Measurements from ENCODE around the gene GDF7. TPM values are rescaled to one million over a fixed set of nuclear protein-coding genes. Genes with fewer than 3 reads are reported as not detected.

GDF7 gene
- total RNA-seq, 4 donors from 2014 or later = under 0.01 to 0.42 (median 0.13) TPM

DNA sequence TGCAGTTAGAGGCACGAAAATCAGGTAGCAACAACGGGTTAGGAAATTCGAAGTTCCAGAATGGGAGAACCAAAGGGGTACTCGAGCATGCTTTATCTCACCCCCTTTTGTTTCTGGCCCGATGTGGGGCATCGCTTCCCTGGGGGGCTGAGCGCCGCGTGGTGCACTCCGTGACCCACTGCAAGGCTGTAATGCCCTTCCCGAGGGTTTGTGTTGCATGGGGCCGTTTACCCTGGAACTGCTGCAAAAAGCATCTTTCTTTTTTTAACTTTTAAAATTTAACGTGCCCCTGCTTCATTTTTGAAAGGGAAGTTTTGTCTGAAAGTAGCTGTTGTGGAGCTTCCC, 4.8 kb downstream of the GDF7 start:
- 6 to 17% methylated on average over 13 of the region's 13 CpGs for WGBS, 2 donors
- H3K36me3 ChIP-seq = no peaks in the 10 kb centered on the region

DNA sequence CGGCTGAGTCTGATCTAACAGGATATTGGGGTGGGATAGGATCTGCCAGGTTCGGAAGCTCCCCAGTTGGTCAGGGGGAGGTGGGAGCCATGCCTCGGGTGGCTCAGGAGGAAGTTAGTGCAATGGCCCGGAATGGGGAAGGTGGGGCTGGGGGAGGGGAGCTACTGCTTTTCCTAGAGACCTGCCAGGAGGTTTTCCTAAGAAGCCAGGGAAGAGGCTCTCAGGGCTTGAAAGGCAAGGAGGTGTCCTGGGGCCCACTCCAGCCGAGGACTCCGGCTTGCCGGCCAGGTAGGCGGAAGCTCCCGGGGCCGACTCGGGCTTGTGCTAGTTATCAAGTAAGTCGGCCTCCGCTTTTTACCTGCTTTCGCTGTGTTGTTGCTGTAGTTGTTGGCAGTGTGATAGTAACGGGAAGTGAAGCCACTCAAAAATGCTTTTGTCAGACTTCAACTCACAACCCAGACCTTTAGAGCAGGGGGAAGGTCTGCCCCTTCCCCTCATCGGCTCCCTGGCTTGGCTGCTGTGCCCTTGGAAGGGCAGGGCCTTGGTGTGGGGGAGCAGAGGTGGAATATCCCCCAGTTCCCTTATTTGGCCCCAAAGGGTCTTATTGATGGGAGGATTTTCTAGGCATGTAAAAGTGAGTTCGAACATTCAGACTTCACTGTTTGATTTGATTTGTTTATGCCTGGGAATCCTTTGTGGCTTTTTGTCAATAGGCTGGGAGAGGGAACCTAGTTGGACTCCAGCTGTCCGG, 5.4 kb downstream of the GDF7 start:
- intact Hi-C loops (cut with DNase I) = no loop called here
- H3K27ac ChIP-seq = no peak overlapping the region
- H3K4me1 ChIP-seq = peaks cover 6 to 11% of the 10 kb centered on the region in 2 donors
- TF ChIP-seq, protein P1, sequence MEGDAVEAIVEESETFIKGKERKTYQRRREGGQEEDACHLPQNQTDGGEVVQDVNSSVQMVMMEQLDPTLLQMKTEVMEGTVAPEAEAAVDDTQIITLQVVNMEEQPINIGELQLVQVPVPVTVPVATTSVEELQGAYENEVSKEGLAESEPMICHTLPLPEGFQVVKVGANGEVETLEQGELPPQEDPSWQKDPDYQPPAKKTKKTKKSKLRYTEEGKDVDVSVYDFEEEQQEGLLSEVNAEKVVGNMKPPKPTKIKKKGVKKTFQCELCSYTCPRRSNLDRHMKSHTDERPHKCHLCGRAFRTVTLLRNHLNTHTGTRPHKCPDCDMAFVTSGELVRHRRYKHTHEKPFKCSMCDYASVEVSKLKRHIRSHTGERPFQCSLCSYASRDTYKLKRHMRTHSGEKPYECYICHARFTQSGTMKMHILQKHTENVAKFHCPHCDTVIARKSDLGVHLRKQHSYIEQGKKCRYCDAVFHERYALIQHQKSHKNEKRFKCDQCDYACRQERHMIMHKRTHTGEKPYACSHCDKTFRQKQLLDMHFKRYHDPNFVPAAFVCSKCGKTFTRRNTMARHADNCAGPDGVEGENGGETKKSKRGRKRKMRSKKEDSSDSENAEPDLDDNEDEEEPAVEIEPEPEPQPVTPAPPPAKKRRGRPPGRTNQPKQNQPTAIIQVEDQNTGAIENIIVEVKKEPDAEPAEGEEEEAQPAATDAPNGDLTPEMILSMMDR (IDR thresholded peaks at IDR 0.05) = no peak
- TF ChIP-seq POLR2A (IDR thresholded peaks at IDR 0.05) = no peak
- H3K36me3 ChIP-seq = no peaks in the 10 kb centered on the region
- H3K27me3 ChIP-seq = peaks cover 37% of the 10 kb centered on the region
- H3K9me3 ChIP-seq = no peaks in the 10 kb centered on the region
- DNase-seq = peak in 1 of 2 donors; percentile 23
- no peak overlapping the region for H3K4me3 ChIP-seq (replicated peaks in 1 of 3)
- WGBS, 2 donors = 29 to 31% methylated on average over 17 to 18 of the region's 18 CpGs

More for the DNA sequence above, 4.8 kb downstream of the GDF7 start:
- intact Hi-C loops (cut with DNase I) = no loop called here
- H3K27me3 ChIP-seq = peaks cover 39% of the 10 kb centered on the region
- H3K9me3 ChIP-seq = no peaks in the 10 kb centered on the region
- H3K27ac ChIP-seq = no peak overlapping the region
- no peak overlapping the region for H3K4me3 ChIP-seq (replicated peaks in 1 of 3)
- no peak for DNase-seq
- TF ChIP-seq, protein P1 (IDR thresholded peaks at IDR 0.05) = no peak
- TF ChIP-seq POLR2A (IDR thresholded peaks at IDR 0.05) = no peak
- H3K4me1 ChIP-seq = peaks cover 7 to 15% of the 10 kb centered on the region in 2 donors

DNA sequence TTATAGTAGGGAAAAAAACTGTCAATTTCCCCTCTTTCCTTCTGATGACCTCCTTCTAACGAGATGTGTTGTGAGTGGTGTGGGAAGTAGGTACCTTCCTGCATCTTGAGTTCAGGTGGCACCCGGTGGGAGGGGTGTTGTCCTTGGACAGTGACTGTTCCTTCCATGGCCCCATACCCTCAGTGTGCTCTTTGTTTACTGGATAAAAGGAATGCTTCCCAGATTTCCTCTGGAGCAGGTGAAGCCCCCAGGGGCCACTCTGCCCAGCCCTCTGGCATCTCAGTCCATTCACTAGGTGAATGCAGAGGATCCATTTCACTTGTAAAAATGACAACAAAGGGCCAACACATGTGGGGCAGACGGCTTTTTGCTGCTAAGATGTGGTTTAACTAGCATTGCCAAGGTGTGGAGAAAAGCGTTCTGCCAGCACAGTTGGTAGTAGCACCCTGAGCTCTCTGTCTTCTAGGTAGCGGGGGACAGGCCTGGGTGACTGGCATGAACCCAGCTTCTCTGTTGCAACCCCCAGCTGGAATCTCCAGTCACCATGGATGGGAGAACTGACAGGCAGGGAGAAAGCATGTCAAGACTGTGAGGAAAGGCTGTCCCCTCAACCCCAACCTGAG, 6.9 kb downstream of the GDF7 start:
- H3K36me3 ChIP-seq = no peaks in the 10 kb centered on the region
- intact Hi-C loops (cut with DNase I) = no loop called here
- H3K27me3 ChIP-seq = peaks cover 31% of the 10 kb centered on the region
- WGBS, 2 donors = 66 to 67% methylated on average over 5 of the region's 5 CpGs
- H3K4me1 ChIP-seq = peaks cover 2 to 6% of the 10 kb centered on the region in 2 donors
- H3K4me3 ChIP-seq (replicated peaks in 1 of 3) = no peak overlapping the region
- TF ChIP-seq, protein P1 (IDR thresholded peaks at IDR 0.05) = no peak
- no peak for TF ChIP-seq POLR2A (IDR thresholded peaks at IDR 0.05)
- no peak overlapping the region for H3K27ac ChIP-seq
- no peak for DNase-seq
- no peaks in the 10 kb centered on the region for H3K9me3 ChIP-seq

DNA sequence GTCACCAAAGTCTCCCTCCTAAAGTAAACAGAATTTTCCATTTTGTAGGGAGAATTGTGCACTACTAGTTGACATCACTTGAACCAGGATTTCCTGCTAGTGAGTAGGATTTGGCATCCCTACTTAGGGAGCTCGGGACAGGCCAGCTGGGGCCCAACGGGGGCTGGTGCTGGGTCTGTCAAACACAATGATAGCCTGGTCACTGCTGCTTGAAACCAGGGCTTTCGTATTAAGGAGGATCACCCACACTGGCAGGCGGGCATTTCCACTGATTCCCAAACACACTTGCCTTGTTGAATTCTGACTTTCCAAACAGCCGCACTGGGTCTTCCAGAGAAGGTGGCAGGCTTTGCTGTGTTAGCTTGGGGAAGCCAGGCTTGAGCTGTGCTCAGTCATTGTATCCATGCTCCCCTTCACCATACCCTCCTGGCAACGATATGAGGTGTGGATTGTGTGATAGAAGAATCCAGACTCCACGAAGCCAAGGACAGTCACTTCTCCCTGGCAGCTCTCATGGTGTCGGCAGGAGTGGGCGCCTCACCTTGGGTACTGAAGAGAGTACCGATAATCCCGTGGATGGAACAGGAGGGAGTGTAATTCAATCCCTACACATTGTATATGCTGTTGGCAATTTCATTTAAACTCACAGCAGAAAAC, 7.5 kb downstream of the GDF7 start:
- no peak for DNase-seq
- intact Hi-C loops (cut with DNase I) = no loop called here
- Histone ChIP-seq H3K4me1 (peaks cover 2 to 6% of the 10 kb centered on the region in 2 donors), H3K27ac (no peak overlapping the region), H3K4me3 (replicated peaks in 1 of 3) (no peak overlapping the region), H3K36me3 (no peaks in the 10 kb centered on the region), H3K27me3 (peaks cover 30% of the 10 kb centered on the region), H3K9me3 (no peaks in the 10 kb centered on the region)
- TF ChIP-seq, protein P1 (IDR thresholded peaks at IDR 0.05) = no peak
- no peak for TF ChIP-seq POLR2A (IDR thresholded peaks at IDR 0.05)
- WGBS, 2 donors = 65 to 68% methylated on average over 11 of the region's 11 CpGs

All from thyroid gland (tissue), 4 donors.